PC-3 (cell line): ENCODE data around the gene MDFIC. TPM values are rescaled to one million over a fixed set of nuclear protein-coding genes. Genes with fewer than 3 reads are reported as not detected.

Source experiments
- ATAC-seq: fragments of 200-7000 bp; cut with Tn5 transposase; 2 replicates; pipeline ENCODE4 v1.9.1; 2020; ENCODE audit warnings: mild to moderate bottlenecking, moderate library complexity
- BruUV-seq: library from RNA; stranded (reverse); fragments of 400-500 nt; replicated peaks from 2 replicates; lab custom pipeline; 2021; lab: Mats Ljungman, UMichigan
- CTCF ChIA-PET: fragments of 300-600 bp; sonication (Branson Sonifier 250); formaldehyde crosslinking; loops from one replicate; lab custom pipeline; 2022; ENCODE audit warnings: antibody characterized with exemption; lab: Charles Lee
- POLR2A ChIA-PET: fragments of 300-600 bp; sonication (Branson Sonifier 250); formaldehyde crosslinking; loops from one replicate; lab custom pipeline; 2022; ENCODE audit warnings: antibody characterized with exemption; ENCODE audit not compliant: unreplicated experiment; lab: Charles Lee
- DNase-seq: peaks from one replicate; pipeline ENCODE4 v3.0.0-alpha.2; 2015
- H2AFZ ChIP-seq: fragments of 300-600 bp; sonication (generic); 2 replicates; pipeline ENCODE4 v1.6.0; 2016; ENCODE audit warnings: antibody characterized with exemption, low read length
- H3F3A ChIP-seq: fragments of 300-600 bp; sonication (generic); one replicate; pipeline ENCODE4 v1.6.0; 2017; ENCODE audit warnings: antibody characterized with exemption, low read length, control low read depth, mild to moderate bottlenecking; ENCODE audit not compliant: unreplicated experiment
- H3K27ac ChIP-seq: fragments of 300-600 bp; sonication (generic); 2 replicates; pipeline ENCODE4 v1.5.1; 2016; ENCODE audit warnings: mild to moderate bottlenecking, low read length
- H3K27me3 ChIP-seq: fragments of 300-600 bp; sonication (generic); 2 replicates; pipeline ENCODE4 v1.6.1; 2016; ENCODE audit warnings: low read length, mixed read lengths
- H3K36me3 ChIP-seq: fragments of 300-600 bp; sonication (generic); 2 replicates; pipeline ENCODE4 v1.6.1; 2016; ENCODE audit warnings: low read depth, mixed run types, low read length, mixed read lengths
- H3K4me1 ChIP-seq: fragments of 300-600 bp; sonication (generic); 2 replicates; pipeline ENCODE4 v1.5.1; 2016; ENCODE audit warnings: low read length; ENCODE audit not compliant: insufficient read depth
- H3K4me2 ChIP-seq: fragments of 300-600 bp; sonication (generic); 2 replicates; pipeline ENCODE4 v1.6.0; 2016; ENCODE audit warnings: low read length
- H3K4me3 ChIP-seq: fragments of 300-600 bp; sonication (generic); 2 replicates; pipeline ENCODE4 v1.5.1; 2016; ENCODE audit warnings: mild to moderate bottlenecking, low read length, mixed read lengths
- H3K79me2 ChIP-seq: fragments of 300-600 bp; sonication (generic); 2 replicates; pipeline ENCODE4 v1.6.1; 2017; ENCODE audit warnings: low read length, mixed read lengths
- H3K9ac ChIP-seq: fragments of 300-600 bp; sonication (generic); 2 replicates; pipeline ENCODE4 v1.6.0; 2016; ENCODE audit warnings: mild to moderate bottlenecking, low read length
- H3K9me2 ChIP-seq: fragments of 300-600 bp; sonication (generic); replicated peaks from 2 replicates; pipeline ENCODE4 v1.6.1; 2016; ENCODE audit warnings: mixed run types, low read length, mixed read lengths
- H3K9me3 ChIP-seq: fragments of 300-600 bp; sonication (generic); 2 replicates; pipeline ENCODE4 v1.6.1; 2016; ENCODE audit warnings: low read length, mixed read lengths
- H4K20me1 ChIP-seq: fragments of 300-600 bp; sonication (generic); 2 replicates; pipeline ENCODE4 v1.6.1; 2016; ENCODE audit warnings: low read length, mixed read lengths
- EZH2 ChIP-seq: fragments of 300-600 bp; sonication (generic); IDR thresholded peaks from one replicate; pipeline ENCODE4 v1.6.1; 2017; ENCODE audit warnings: antibody characterized with exemption, mild to moderate bottlenecking, low read length; ENCODE audit not compliant: unreplicated experiment
- EZH2phosphoT487 ChIP-seq: fragments of 300-600 bp; sonication (generic); IDR thresholded peaks from 2 replicates; pipeline ENCODE4 v1.6.1; 2018; ENCODE audit warnings: mild to moderate bottlenecking, antibody characterized with exemption, low read length, borderline replicate concordance
- intact Hi-C: fragments of 100-400 bp; cut with micrococcal nuclease; formaldehyde crosslinking; loops from 2 replicates; pipeline ENCODE4 v1.9.0; 2023
- total RNA-seq: library from RNA; depleted of rRNA; stranded (reverse); fragments of >200 nt; gene quantifications from 2 replicates; pipeline ENCODE4 v1.2.3, GENCODE V29; 2014
- TF ChIP-seq, protein P1 (sequence below): fragments of 300-600 bp; sonication (generic); conservative IDR thresholded peaks from 2 replicates; pipeline ENCODE4 v1.5.1; 2017; ENCODE audit warnings: antibody characterized with exemption, low read depth, mild to moderate bottlenecking, low read length

MDFIC gene
- total RNA-seq, 1 experiment from 2014 or later = 33.9 TPM

DNA sequence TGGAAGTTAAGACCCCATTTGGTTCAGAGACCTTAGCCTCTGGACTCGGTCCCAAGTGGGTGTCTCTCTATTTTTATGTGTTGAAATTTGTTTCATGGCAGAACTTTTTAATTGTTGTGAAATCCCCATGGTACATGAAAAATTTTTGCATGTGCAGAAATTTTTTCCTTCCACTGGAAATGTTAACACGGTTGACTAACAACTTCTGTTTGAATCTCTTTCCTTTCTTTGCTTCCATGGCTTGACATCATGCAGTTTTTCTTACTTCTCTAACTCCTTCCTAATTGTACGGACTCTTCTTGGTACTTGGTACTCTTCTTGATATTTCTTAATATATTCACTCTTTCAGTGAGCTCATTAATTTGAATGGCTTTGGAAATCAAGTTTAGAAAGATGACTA is 18.3 kb downstream of the MDFIC start:
- Histone ChIP-seq H2AFZ (no peak overlapping the region), H3K9me2 (no peaks in the 10 kb centered on the region), H3K27me3 (no peaks in the 10 kb centered on the region), H3K27ac (no peak overlapping the region), H3K9me3 (no peaks in the 10 kb centered on the region), H3K36me3 (no peaks in the 10 kb centered on the region), H3K4me1 (0 out of 2 replicates have a peak, but pooled peaks cover under 1% of the 10 kb centered on the region), H4K20me1 (no peaks in the 10 kb centered on the region), H3F3A (no peaks in the 10 kb centered on the region), H3K4me3 (no peak overlapping the region), H3K4me2 (no peak overlapping the region), H3K79me2 (peaks cover 14% of the 10 kb centered on the region), H3K9ac (no peak overlapping the region)
- CTCF ChIA-PET = no interaction called here
- no TSS peak for BruUV-seq
- no peak for DNase-seq
- ATAC-seq = no peak
- POLR2A ChIA-PET = no interaction called here
- TF ChIP-seq, protein P1, sequence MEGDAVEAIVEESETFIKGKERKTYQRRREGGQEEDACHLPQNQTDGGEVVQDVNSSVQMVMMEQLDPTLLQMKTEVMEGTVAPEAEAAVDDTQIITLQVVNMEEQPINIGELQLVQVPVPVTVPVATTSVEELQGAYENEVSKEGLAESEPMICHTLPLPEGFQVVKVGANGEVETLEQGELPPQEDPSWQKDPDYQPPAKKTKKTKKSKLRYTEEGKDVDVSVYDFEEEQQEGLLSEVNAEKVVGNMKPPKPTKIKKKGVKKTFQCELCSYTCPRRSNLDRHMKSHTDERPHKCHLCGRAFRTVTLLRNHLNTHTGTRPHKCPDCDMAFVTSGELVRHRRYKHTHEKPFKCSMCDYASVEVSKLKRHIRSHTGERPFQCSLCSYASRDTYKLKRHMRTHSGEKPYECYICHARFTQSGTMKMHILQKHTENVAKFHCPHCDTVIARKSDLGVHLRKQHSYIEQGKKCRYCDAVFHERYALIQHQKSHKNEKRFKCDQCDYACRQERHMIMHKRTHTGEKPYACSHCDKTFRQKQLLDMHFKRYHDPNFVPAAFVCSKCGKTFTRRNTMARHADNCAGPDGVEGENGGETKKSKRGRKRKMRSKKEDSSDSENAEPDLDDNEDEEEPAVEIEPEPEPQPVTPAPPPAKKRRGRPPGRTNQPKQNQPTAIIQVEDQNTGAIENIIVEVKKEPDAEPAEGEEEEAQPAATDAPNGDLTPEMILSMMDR = no peak
- no peak for TF ChIP-seq EZH2phosphoT487
- intact Hi-C loops = no loop called here

DNA sequence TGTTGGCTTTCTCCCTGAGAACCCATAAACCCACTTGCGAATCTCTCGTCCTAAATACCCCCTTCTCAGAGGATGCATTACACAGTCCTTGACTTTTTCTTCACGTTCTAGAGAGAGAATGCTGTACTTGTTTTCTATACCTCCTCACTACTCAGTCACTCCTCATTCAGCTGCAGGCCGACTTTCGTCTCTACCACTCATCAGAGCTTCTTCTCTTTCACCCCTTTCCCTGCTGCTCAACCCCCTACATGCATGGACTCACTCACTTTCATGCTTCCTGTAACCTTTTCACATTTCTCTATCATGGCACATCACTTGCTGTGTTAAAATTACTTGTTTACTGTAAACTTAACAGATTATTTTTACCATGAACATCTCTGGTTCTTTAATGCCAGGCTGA is 19.8 kb downstream of the MDFIC start:
- CTCF ChIA-PET = no interaction called here
- no peaks in the 10 kb centered on the region for H3K79me2 ChIP-seq
- ATAC-seq = no peak

DNA sequence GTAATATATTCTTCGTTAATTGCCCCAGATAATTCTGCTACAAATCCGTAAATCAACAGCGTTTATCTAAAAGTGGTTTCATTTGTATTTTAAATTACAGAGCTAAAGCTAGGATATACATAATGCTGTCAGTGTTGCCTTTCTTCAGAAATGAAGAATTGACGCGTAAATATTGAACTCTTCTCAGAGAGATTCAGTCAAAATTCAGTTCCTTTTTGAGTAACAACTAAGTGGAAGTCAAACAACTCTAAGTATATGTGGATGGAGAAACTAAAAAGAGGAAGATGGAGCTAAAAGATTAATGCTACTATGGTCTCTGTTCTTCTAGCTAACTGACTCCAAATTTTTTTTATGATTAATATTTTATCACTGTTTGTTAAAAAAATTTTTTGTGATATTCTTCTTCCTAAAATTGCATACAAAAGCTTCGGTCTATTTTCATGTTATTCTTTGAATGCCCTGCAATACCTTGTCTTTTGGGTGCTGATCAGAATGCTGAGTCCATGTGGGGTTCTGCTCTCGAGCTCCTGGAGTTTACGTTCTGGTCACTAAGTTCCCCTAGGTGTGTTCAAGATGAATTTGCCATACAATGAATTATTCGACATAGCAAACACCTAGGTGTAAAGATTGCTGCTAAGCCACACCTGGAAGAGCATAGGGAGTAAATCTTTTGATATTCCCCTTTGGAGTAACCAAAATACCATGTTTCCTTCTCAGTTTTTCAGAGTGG is 20.7 kb downstream of the MDFIC start:
- CTCF ChIA-PET = interaction anchor here (0.7 kb wide), 1 partner anchor 1306 kb away, joined by 3 read pairs; no protein-coding TSS in a partner anchor
- no peaks in the 10 kb centered on the region for H3F3A ChIP-seq
- TF ChIP-seq, protein P1 = no peak
- TF ChIP-seq EZH2phosphoT487 = no peak
- TF ChIP-seq EZH2 = no peak

More for the DNA sequence above, 19.8 kb downstream of the MDFIC start:
- H3K4me3 ChIP-seq = no peak overlapping the region
- H3K9me3 ChIP-seq = no peaks in the 10 kb centered on the region
- TF ChIP-seq, protein P1 = no peak
- TF ChIP-seq EZH2phosphoT487 (no peak), EZH2 (no peak)
- no peaks in the 10 kb centered on the region for H3K36me3 ChIP-seq
- H3K9me2 ChIP-seq = no peaks in the 10 kb centered on the region
- no peaks in the 10 kb centered on the region for H4K20me1 ChIP-seq
- H3K4me2 ChIP-seq = no peak overlapping the region
- no peaks in the 10 kb centered on the region for H3K4me1 ChIP-seq
- DNase-seq = no peak
- H2AFZ ChIP-seq = no peak overlapping the region
- no peaks in the 10 kb centered on the region for H3K27me3 ChIP-seq
- POLR2A ChIA-PET = no interaction called here
- intact Hi-C loops = no loop called here
- H3K9ac ChIP-seq = no peak overlapping the region
- no TSS peak for BruUV-seq
- H3F3A ChIP-seq = no peaks in the 10 kb centered on the region
- no peak overlapping the region for H3K27ac ChIP-seq

More for the DNA sequence above, 20.7 kb downstream of the MDFIC start:
- no peaks in the 10 kb centered on the region for H3K27me3 ChIP-seq
- no peak overlapping the region for H3K4me2 ChIP-seq
- DNase-seq = no peak
- no peaks in the 10 kb centered on the region for H3K9me2 ChIP-seq
- no peaks in the 10 kb centered on the region for H4K20me1 ChIP-seq
- no peak overlapping the region for H2AFZ ChIP-seq
- no peak overlapping the region for H3K4me3 ChIP-seq
- H3K9ac ChIP-seq = no peak overlapping the region
- H3K9me3 ChIP-seq = no peaks in the 10 kb centered on the region
- H3K27ac ChIP-seq = no peak overlapping the region
- no peak for ATAC-seq
- H3K79me2 ChIP-seq = no peaks in the 10 kb centered on the region
- H3K4me1 ChIP-seq = no peaks in the 10 kb centered on the region
- H3K36me3 ChIP-seq = no peaks in the 10 kb centered on the region
- POLR2A ChIA-PET = interaction anchor here (0.7 kb wide), 1 partner anchor 53 kb away, joined by 3 read pairs; no protein-coding TSS in a partner anchor
- BruUV-seq = no TSS peak
- intact Hi-C loops = no loop called here
